ENCODE measurements around the gene PHRF1.

Gene PHRF1

GRCh38 chr11:603154-603553 lies 26.9 kb downstream of the PHRF1 start:
- H3K56ac ChIP-seq (ENCODE audit: low read length), result no peak overlapping the region
- WGBS (ENCODE audit: extremely low coverage, insufficient coverage, low lambda C conversion rate), result no CpG with 5 or more reads among the region's 13 CpGs
- peaks cover 26% of the 10 kb centered on the region for H3K36me3 ChIP-seq (ENCODE audit: control insufficient read depth, insufficient read depth, low read length)
- no peak overlapping the region for H3K23ac ChIP-seq (ENCODE audit: low read length)
- no peak overlapping the region for H4K8ac ChIP-seq (ENCODE audit: low read depth, low read length)
- H2BK120ac ChIP-seq (ENCODE audit: low read depth, low read length), result no peak overlapping the region
- no peaks in the 10 kb centered on the region for H3K27me3 ChIP-seq (ENCODE audit: insufficient read depth, low read length, poor library complexity)
- H4K5ac ChIP-seq (ENCODE audit: low read length), result no peak overlapping the region
- no peaks in the 10 kb centered on the region for H3K79me2 ChIP-seq (ENCODE audit: control insufficient read depth, insufficient read depth, low read length)
- H2BK5ac ChIP-seq (ENCODE audit: low read length), result no peak overlapping the region
- no peaks in the 10 kb centered on the region for H3K4me1 ChIP-seq (ENCODE audit: control insufficient read depth, low read depth, low read length)
- H3K18ac ChIP-seq (ENCODE audit: low read length), result no peak overlapping the region
- H3K9ac ChIP-seq (ENCODE audit: low read length), result no peak overlapping the region
- H2BK15ac ChIP-seq (replicated peaks; ENCODE audit: low read depth), result no peak overlapping the region
- no peaks in the 10 kb centered on the region for H3K79me1 ChIP-seq (ENCODE audit: low read length)
- no peak overlapping the region for H3K4me3 ChIP-seq (ENCODE audit: low read length)
- H3K4ac ChIP-seq (ENCODE audit: low read depth, low read length), result no peak overlapping the region
- H3K4me2 ChIP-seq (ENCODE audit: low read length), result no peak overlapping the region
- no peak for DNase-seq
- H2AK5ac ChIP-seq (ENCODE audit: low read length), result no peak overlapping the region
- no peak overlapping the region for H3K27ac ChIP-seq (ENCODE audit: low read depth, low read length)

DNA sequence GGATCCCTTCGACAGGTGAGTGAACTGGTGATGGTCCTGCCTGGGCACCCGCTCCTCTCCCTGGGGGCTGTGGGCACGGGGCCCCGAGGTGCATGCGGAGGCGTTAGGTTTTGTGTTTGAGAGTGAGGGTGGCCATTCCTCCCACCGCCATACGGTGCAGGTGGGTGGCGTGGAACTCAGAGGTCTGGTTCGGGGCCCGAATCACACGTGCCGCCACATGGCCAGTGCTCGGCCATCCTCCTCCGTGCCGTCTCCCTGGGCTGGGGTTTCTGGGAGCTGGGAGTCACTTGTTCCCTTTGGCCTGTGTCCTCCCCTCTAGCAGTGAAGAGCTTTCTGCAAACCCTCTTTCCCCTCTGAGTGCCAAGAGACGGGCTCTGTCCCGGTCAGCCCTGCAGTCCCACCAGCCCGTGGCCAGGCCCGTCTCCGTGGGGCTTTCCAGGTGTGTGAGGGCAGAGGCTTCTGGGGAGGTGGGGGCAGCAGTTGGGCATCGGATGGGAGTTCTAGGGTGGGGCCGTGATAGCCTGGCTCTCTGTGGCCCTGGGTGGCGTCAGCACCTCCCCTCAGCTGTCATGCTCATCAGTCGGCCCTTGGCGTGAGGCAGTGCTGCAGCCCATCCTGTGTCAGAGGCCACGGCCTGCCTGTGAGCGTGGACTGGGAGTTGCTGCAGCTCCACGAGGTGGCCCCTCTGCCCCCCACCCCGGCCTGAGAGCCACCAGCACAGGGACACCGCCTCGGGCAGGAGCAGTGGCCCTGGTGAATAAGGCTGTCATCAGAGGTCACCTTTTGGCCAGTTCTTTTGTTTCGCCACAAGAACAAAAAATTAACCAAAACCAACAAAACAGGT lies 29.2 kb downstream of the PHRF1 start:
- Histone ChIP-seq H2BK15ac (replicated peaks; ENCODE audit: low read depth) (no peak overlapping the region), H3K79me2 (ENCODE audit: control insufficient read depth, insufficient read depth, low read length) (no peaks in the 10 kb centered on the region), H4K5ac (ENCODE audit: low read length) (no peak overlapping the region), H3K56ac (ENCODE audit: low read length) (no peak overlapping the region), H3K9ac (ENCODE audit: low read length) (no peak overlapping the region), H3K4me1 (ENCODE audit: control insufficient read depth, low read depth, low read length) (no peaks in the 10 kb centered on the region), H2BK5ac (ENCODE audit: low read length) (no peak overlapping the region), H3K79me1 (ENCODE audit: low read length) (no peaks in the 10 kb centered on the region), H4K8ac (ENCODE audit: low read depth, low read length) (no peak overlapping the region), H3K27me3 (ENCODE audit: insufficient read depth, low read length, poor library complexity) (no peaks in the 10 kb centered on the region), H2BK120ac (ENCODE audit: low read depth, low read length) (no peak overlapping the region), H3K23ac (ENCODE audit: low read length) (no peak overlapping the region), H3K4ac (ENCODE audit: low read depth, low read length) (no peak overlapping the region), H2AK5ac (ENCODE audit: low read length) (no peak overlapping the region), H3K4me3 (ENCODE audit: low read length) (no peak overlapping the region), H3K18ac (ENCODE audit: low read length) (no peak overlapping the region), H3K4me2 (ENCODE audit: low read length) (no peak overlapping the region), H3K36me3 (ENCODE audit: control insufficient read depth, insufficient read depth, low read length) (peaks cover 26% of the 10 kb centered on the region), H3K27ac (ENCODE audit: low read depth, low read length) (no peak overlapping the region)
- DNase-seq, result no peak
- no CpG with 5 or more reads among the region's 33 CpGs for WGBS (ENCODE audit: extremely low coverage, insufficient coverage, low lambda C conversion rate)

DNA sequence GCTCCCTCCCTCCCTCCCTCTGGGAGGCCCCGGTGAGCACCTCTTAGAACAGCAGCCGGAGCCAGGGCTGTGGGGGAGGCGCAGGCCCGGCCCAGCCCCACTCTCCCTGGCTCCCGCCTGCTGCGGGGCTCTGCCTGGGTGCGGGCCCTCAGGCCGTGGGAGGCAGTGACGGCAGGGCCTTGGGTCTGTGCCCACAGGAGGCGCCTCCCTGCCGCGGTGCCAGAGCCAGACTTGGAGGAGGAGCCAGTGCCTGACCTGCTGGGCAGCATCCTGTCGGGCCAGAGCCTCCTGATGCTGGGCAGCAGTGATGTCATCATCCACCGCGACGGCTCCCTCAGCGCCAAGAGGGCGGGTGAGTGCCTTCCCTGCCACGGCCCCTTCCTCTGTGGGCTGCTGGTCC lies 30.0 kb downstream of the PHRF1 start:
- no peak overlapping the region for H3K4me3 ChIP-seq (ENCODE audit: low read length)
- H3K4me2 ChIP-seq (ENCODE audit: low read length), result no peak overlapping the region
- no peak overlapping the region for H3K27ac ChIP-seq (ENCODE audit: low read depth, low read length)
- H4K5ac ChIP-seq (ENCODE audit: low read length), result no peak overlapping the region
- no CpG with 5 or more reads among the region's 19 CpGs for WGBS (ENCODE audit: extremely low coverage, insufficient coverage, low lambda C conversion rate)
- H3K79me1 ChIP-seq (ENCODE audit: low read length), result no peaks in the 10 kb centered on the region
- no peak overlapping the region for H2BK5ac ChIP-seq (ENCODE audit: low read length)
- no peak overlapping the region for H3K4ac ChIP-seq (ENCODE audit: low read depth, low read length)
- H2AK5ac ChIP-seq (ENCODE audit: low read length), result no peak overlapping the region
- H3K4me1 ChIP-seq (ENCODE audit: control insufficient read depth, low read depth, low read length), result no peaks in the 10 kb centered on the region
- H3K79me2 ChIP-seq (ENCODE audit: control insufficient read depth, insufficient read depth, low read length), result no peaks in the 10 kb centered on the region
- H3K18ac ChIP-seq (ENCODE audit: low read length), result no peak overlapping the region
- no peak overlapping the region for H4K8ac ChIP-seq (ENCODE audit: low read depth, low read length)
- H3K23ac ChIP-seq (ENCODE audit: low read length), result no peak overlapping the region
- H3K9ac ChIP-seq (ENCODE audit: low read length), result no peak overlapping the region
- no peak overlapping the region for H3K56ac ChIP-seq (ENCODE audit: low read length)
- peaks cover 26% of the 10 kb centered on the region for H3K36me3 ChIP-seq (ENCODE audit: control insufficient read depth, insufficient read depth, low read length)
- H2BK120ac ChIP-seq (ENCODE audit: low read depth, low read length), result no peak overlapping the region
- H3K27me3 ChIP-seq (ENCODE audit: insufficient read depth, low read length, poor library complexity), result no peaks in the 10 kb centered on the region
- H2BK15ac ChIP-seq (replicated peaks; ENCODE audit: low read depth), result no peak overlapping the region
- DNase-seq, result no peak

GRCh38 chr11:607020-607780 lies 30.9 kb downstream of the PHRF1 start:
- Histone ChIP-seq H3K56ac (ENCODE audit: low read length) (no peak overlapping the region), H3K4ac (ENCODE audit: low read depth, low read length) (no peak overlapping the region), H3K9ac (ENCODE audit: low read length) (no peak overlapping the region), H3K4me1 (ENCODE audit: control insufficient read depth, low read depth, low read length) (no peaks in the 10 kb centered on the region), H3K4me2 (ENCODE audit: low read length) (no peak overlapping the region), H2BK5ac (ENCODE audit: low read length) (no peak overlapping the region), H3K4me3 (ENCODE audit: low read length) (no peak overlapping the region), H3K79me1 (ENCODE audit: low read length) (no peaks in the 10 kb centered on the region), H4K8ac (ENCODE audit: low read depth, low read length) (no peak overlapping the region), H3K23ac (ENCODE audit: low read length) (no peak overlapping the region), H3K27ac (ENCODE audit: low read depth, low read length) (no peak overlapping the region), H3K79me2 (ENCODE audit: control insufficient read depth, insufficient read depth, low read length) (no peaks in the 10 kb centered on the region), H3K36me3 (ENCODE audit: control insufficient read depth, insufficient read depth, low read length) (peaks cover 23% of the 10 kb centered on the region), H2AK5ac (ENCODE audit: low read length) (no peak overlapping the region), H4K5ac (ENCODE audit: low read length) (no peak overlapping the region), H2BK15ac (replicated peaks; ENCODE audit: low read depth) (no peak overlapping the region), H2BK120ac (ENCODE audit: low read depth, low read length) (no peak overlapping the region), H3K18ac (ENCODE audit: low read length) (no peak overlapping the region), H3K27me3 (ENCODE audit: insufficient read depth, low read length, poor library complexity) (no peaks in the 10 kb centered on the region)
- WGBS (ENCODE audit: extremely low coverage, insufficient coverage, low lambda C conversion rate), result no CpG with 5 or more reads among the region's 35 CpGs
- no peak for DNase-seq

DNA sequence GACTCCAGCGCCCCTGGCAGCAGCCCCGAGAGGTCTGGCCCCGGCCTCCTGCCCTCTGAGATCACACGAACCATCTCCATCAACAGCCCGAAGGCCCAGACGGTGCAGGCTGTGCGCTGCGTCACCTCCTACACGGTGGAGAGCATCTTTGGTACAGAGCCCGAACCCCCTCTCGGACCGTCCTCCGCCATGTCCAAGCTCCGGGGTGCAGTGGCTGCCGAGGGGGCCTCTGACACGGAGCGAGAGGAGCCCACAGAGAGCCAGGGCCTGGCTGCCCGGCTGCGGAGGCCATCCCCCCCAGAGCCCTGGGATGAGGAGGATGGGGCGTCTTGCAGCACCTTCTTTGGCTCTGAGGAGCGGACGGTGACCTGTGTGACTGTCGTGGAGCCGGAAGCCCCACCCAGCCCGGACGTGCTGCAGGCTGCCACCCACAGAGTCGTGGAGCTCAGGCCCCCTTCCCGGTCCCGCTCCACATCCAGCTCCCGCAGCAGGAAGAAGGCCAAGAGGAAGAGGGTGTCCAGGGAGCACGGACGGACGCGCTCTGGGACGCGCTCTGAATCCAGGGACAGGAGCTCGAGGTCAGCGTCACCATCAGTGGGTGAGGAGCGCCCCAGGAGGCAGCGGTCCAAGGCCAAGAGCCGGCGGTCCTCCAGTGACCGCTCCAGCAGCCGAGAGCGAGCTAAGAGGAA lies 31.8 kb downstream of the PHRF1 start:
- H3K36me3 ChIP-seq (ENCODE audit: control insufficient read depth, insufficient read depth, low read length), result peaks cover 22% of the 10 kb centered on the region
- no CpG with 5 or more reads among the region's 45 CpGs for WGBS (ENCODE audit: extremely low coverage, insufficient coverage, low lambda C conversion rate)

More for the DNA sequence above, 31.8 kb downstream of the PHRF1 start:
- H4K8ac ChIP-seq (ENCODE audit: low read depth, low read length), result no peak overlapping the region
- H4K5ac ChIP-seq (ENCODE audit: low read length), result no peak overlapping the region
- H3K79me1 ChIP-seq (ENCODE audit: low read length), result no peaks in the 10 kb centered on the region
- H3K56ac ChIP-seq (ENCODE audit: low read length), result no peak overlapping the region
- H3K9ac ChIP-seq (ENCODE audit: low read length), result no peak overlapping the region
- H3K79me2 ChIP-seq (ENCODE audit: control insufficient read depth, insufficient read depth, low read length), result no peaks in the 10 kb centered on the region
- no peak overlapping the region for H3K4ac ChIP-seq (ENCODE audit: low read depth, low read length)
- H3K27me3 ChIP-seq (ENCODE audit: insufficient read depth, low read length, poor library complexity), result no peaks in the 10 kb centered on the region
- H3K18ac ChIP-seq (ENCODE audit: low read length), result no peak overlapping the region
- no peak overlapping the region for H3K27ac ChIP-seq (ENCODE audit: low read depth, low read length)
- no peak overlapping the region for H3K4me3 ChIP-seq (ENCODE audit: low read length)
- H3K4me2 ChIP-seq (ENCODE audit: low read length), result no peak overlapping the region
- no peak overlapping the region for H2BK5ac ChIP-seq (ENCODE audit: low read length)
- no peak overlapping the region for H2BK120ac ChIP-seq (ENCODE audit: low read depth, low read length)
- H2AK5ac ChIP-seq (ENCODE audit: low read length), result no peak overlapping the region
- no peak overlapping the region for H3K23ac ChIP-seq (ENCODE audit: low read length)
- H2BK15ac ChIP-seq (replicated peaks; ENCODE audit: low read depth), result no peak overlapping the region
- DNase-seq, result no peak
- H3K4me1 ChIP-seq (ENCODE audit: control insufficient read depth, low read depth, low read length), result no peaks in the 10 kb centered on the region
